Spleen (tissue), 11 donors: ENCODE data around the gene ABHD1. TPM values are rescaled to one million over a fixed set of nuclear protein-coding genes. Genes with fewer than 3 reads are reported as not detected.
"Not testable (repeated sequence)": the region's sequence is repeated elsewhere in the genome, so short reads cannot be mapped to it uniquely, and the experiment has no call there.

Experiments
- DNase-seq: peaks from one replicate; pipeline ENCODE4 v3.0.0-alpha.2; 2020
- H3K27ac ChIP-seq, 8 donors: fragments of 200-600 bp; sonication (generic) in 7 of 8; 1 replicate in 4 of 8; 2 replicates in 4 of 8; pipeline versions ENCODE4 v1.5.0 to v1.8.0; 2016 to 2021; ENCODE audit warnings: inconsistent platforms in 4 of 8, mild to moderate bottlenecking in 4 of 8, moderate library complexity in 1 of 8
- H3K27me3 ChIP-seq, 7 donors: fragments of 200-600 bp; sonication (generic) in 6 of 7; replicated peaks in 1 of 7; 1 replicate in 4 of 7; 2 replicates in 3 of 7; pipeline versions ENCODE4 v1.5.0 to v1.8.0; 2016 to 2021; ENCODE audit warnings: inconsistent platforms in 3 of 7, mild to moderate bottlenecking in 1 of 7
- H3K36me3 ChIP-seq, 6 donors: fragments of 200-600 bp; sonication (generic) in 5 of 6; 1 replicate in 4 of 6; 2 replicates in 2 of 6; pipeline versions ENCODE4 v1.5.0 to v1.8.0; 2016 to 2021; ENCODE audit warnings: inconsistent platforms in 2 of 6
- H3K4me1 ChIP-seq, 6 donors: fragments of 200-600 bp; sonication (generic) in 5 of 6; 1 replicate in 3 of 6; 2 replicates in 3 of 6; pipeline versions ENCODE4 v1.5.0 to v1.8.0; 2016 to 2021; ENCODE audit warnings: inconsistent platforms in 3 of 6
- H3K4me3 ChIP-seq, 8 donors: fragments of 200-600 bp; sonication (generic) in 7 of 8; 1 replicate in 4 of 8; 2 replicates in 4 of 8; pipeline versions ENCODE4 v1.5.0 to v1.8.0; 2016 to 2021; ENCODE audit warnings: inconsistent platforms in 4 of 8, mild to moderate bottlenecking in 4 of 8, moderate library complexity in 2 of 8
- H3K9me3 ChIP-seq, 8 donors: fragments of 200-600 bp; sonication (generic) in 7 of 8; 1 replicate in 4 of 8; 2 replicates in 4 of 8; pipeline versions ENCODE4 v1.5.0 to v1.8.0; 2016 to 2021; ENCODE audit warnings: inconsistent platforms in 4 of 8
- POLR2A ChIP-seq, 3 donors: fragments of 450-650 bp; IDR thresholded peaks; one replicate each; pipeline ENCODE4 v1.5.1; 2017; ENCODE audit warnings: antibody characterized with exemption in 3 of 3, mild to moderate bottlenecking in 1 of 3
- POLR2AphosphoS5 ChIP-seq, 3 donors: sonication (generic); formaldehyde crosslinking; IDR thresholded peaks; one replicate each; pipeline ENCODE4 v1.5.1; 2017; ENCODE audit warnings: antibody characterized with exemption in 3 of 3
- WGBS, 5 donors: extraction: QIAGEN DNeasy Blood & Tissue Kit in 3 of 5; methylation state at CpG; one replicate each; pipeline versions ENCODE4 v1.1.5 to v1.1.7; 2013 to 2018; 5-methylcytosine and 5-hydroxymethylcytosine counted together
- intact Hi-C: fragments of 100-400 bp; cut with DNase I; formaldehyde crosslinking; loops from one replicate; pipeline ENCODE4 v1.15.0; 2023; ENCODE audit warnings: low total_unique reads
- polyA plus RNA-seq, 3 donors: library from polyadenylated mRNA; stranded (reverse); fragments of 200-250 nt; gene quantifications; one replicate each; pipeline ENCODE4 v1.2.1, GENCODE V29; 2013
- total RNA-seq, 7 donors: library from RNA; depleted of rRNA in 3 of 7; stranded (reverse); fragments of >200 nt in 3 of 7; fragmentation: NEBNext Ultra II Directional in 4 of 7; extraction: Animal tissue kit (Norgen Biotek cat#: 25700) in 4 of 7; gene quantifications; one replicate each; pipeline versions ENCODE4 v1.1.0 to v1.2.1, GENCODE V29; 2016 to 2021
- TF ChIP-seq, protein P1 (sequence below), 11 experiments: fragments of 200-600 bp in 7 of 11; fragments of 450-650 bp in 4 of 11; sonication (generic) in 4 of 11; IDR thresholded peaks in 8 of 11; conservative IDR thresholded peaks in 3 of 11; 1 replicate in 7 of 11; 2 replicates in 4 of 11; pipeline versions ENCODE4 v1.4.0 to v1.8.0; 2016 to 2021; ENCODE audit warnings: antibody characterized with exemption in 11 of 11, inconsistent platforms in 4 of 11, mild to moderate bottlenecking in 1 of 11
- donor health status: healthy with polysubstance abuse.
- donor health status: DM: no; HTN: no; CAD: no; lungs with moderate emphysema.
- donor health status: DM: no; HTN: no; CAD: no.
- donor health status: Bipolar disorder and iron deficiency.
- donor health status: healthy.
- donor health status: DM: no; HTN: no; CAD: no.
- donor health status: DM: yes; HTN: yes; CAD: no.

ABHD1 gene
- total and polyA plus RNA-seq, 10 donors = 0.38 to 1.6 (median 0.66) TPM; not detected in 1

DNA sequence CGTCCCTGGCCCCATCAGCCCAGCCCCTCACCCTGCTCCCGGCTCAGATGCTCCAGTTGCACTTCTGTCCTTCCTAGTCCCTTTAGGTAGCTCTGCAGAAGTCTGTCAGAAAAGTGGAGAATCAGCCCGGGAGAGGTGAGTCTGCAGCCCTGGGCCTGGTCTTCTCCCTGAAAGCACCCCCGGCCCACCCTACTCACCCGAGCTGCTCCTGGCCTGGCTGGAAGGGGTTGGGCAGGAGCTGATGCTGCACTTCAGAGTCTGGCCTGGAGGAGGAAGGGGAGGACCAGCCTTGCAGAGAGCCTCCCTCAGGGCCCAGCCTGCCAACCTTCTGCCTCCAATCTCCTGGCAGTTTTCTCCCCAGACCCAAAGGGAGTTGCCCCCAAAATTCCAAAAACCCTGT lies 21.3 kb upstream of the ABHD1 start:
- Histone ChIP-seq H3K36me3 (peaks cover 0 to 3% (median 0%) of the 10 kb centered on the region in 6 donors), H3K27me3 (peaks cover 0 to 26% (median 0%) of the 10 kb centered on the region in 7 donors), H3K4me3 (no peak overlapping the region), H3K9me3 (no peaks in the 10 kb centered on the region), H3K27ac (no peak overlapping the region), H3K4me1 (peaks cover 0 to 6% (median 0%) of the 10 kb centered on the region in 6 donors)
- WGBS, 5 donors = 72 to 100% (median 90%) methylated on average over 5 of the region's 5 CpGs
- TF ChIP-seq POLR2AphosphoS5 (IDR thresholded peaks at IDR 0.05) (no peak), POLR2A (IDR thresholded peaks at IDR 0.05) (no peak)
- TF ChIP-seq, protein P1, sequence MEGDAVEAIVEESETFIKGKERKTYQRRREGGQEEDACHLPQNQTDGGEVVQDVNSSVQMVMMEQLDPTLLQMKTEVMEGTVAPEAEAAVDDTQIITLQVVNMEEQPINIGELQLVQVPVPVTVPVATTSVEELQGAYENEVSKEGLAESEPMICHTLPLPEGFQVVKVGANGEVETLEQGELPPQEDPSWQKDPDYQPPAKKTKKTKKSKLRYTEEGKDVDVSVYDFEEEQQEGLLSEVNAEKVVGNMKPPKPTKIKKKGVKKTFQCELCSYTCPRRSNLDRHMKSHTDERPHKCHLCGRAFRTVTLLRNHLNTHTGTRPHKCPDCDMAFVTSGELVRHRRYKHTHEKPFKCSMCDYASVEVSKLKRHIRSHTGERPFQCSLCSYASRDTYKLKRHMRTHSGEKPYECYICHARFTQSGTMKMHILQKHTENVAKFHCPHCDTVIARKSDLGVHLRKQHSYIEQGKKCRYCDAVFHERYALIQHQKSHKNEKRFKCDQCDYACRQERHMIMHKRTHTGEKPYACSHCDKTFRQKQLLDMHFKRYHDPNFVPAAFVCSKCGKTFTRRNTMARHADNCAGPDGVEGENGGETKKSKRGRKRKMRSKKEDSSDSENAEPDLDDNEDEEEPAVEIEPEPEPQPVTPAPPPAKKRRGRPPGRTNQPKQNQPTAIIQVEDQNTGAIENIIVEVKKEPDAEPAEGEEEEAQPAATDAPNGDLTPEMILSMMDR (IDR thresholded peaks at IDR 0.05 in 8 of 11, conservative IDR thresholded peaks at IDR 0.05 in 3 of 11) = no peak
- DNase-seq = no peak
- intact Hi-C loops = no loop called here

DNA sequence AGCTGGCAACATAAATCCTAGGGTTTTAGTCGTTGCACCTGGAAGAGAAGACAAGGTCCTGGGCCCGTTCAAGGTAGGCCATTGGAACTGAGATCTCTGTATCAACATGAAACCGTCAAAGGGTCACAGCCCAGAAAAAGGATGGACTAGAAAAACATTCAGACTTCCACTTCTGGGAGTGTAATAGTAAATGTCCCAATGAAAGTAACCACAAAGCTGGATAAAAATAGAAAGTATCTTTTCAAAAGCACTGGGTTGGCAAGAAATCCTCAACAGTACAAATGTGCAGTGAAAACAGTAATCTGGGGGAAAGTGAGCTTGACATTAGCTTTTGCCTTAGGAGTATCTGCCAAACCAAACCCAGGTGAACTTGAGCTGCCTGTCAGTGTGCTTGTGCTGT lies 17.6 kb upstream of the ABHD1 start:
- intact Hi-C loops = no loop called here
- no peaks in the 10 kb centered on the region for H3K36me3 ChIP-seq
- no peak for TF ChIP-seq POLR2A (IDR thresholded peaks at IDR 0.05)
- no peak for TF ChIP-seq POLR2AphosphoS5 (IDR thresholded peaks at IDR 0.05)
- TF ChIP-seq, protein P1 (IDR thresholded peaks at IDR 0.05 in 8 of 11, conservative IDR thresholded peaks at IDR 0.05 in 3 of 11) = no peak
- no peak overlapping the region for H3K4me3 ChIP-seq
- WGBS, 5 donors = 69 to 83% (median 77%) methylated on average over 3 of the region's 3 CpGs
- peaks cover 0 to 27% (median 0%) of the 10 kb centered on the region in 7 donors for H3K27me3 ChIP-seq
- no peaks in the 10 kb centered on the region for H3K9me3 ChIP-seq
- no peak overlapping the region for H3K27ac ChIP-seq
- DNase-seq = no peak
- no peaks in the 10 kb centered on the region for H3K4me1 ChIP-seq

DNA sequence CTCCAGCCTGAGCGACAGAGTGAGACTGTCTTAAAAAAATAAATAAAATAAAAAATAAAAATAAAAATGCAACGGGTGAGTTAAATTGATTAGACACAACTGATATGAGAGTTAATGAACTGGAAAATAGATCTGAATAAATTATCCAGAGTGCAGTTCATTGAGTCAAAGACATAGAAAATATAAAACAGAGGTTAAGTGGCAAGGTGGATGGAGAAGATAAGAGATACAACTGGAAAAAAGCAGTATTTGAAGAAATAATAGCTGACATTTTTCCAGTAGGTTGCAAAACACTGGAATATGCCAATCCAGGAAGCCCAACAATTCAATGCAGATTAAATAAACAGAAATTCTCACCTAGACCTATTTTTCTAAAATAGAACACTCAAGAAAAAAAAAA lies 15.4 kb upstream of the ABHD1 start:
- Histone ChIP-seq H3K9me3 (no peaks in the 10 kb centered on the region), H3K36me3 (no peaks in the 10 kb centered on the region), H3K4me1 (no peaks in the 10 kb centered on the region), H3K4me3 (no peak overlapping the region), H3K27ac (no peak overlapping the region), H3K27me3 (peaks cover 0 to 27% (median 0%) of the 10 kb centered on the region in 7 donors)
- intact Hi-C loops = no loop called here
- 77 to 97% (median 95%) methylated on average over 2 of the region's 2 CpGs for WGBS, 5 donors
- DNase-seq = no peak
- TF ChIP-seq, protein P1 (IDR thresholded peaks at IDR 0.05 in 8 of 11, conservative IDR thresholded peaks at IDR 0.05 in 3 of 11) = no peak
- TF ChIP-seq POLR2A (IDR thresholded peaks at IDR 0.05) (no peak), POLR2AphosphoS5 (IDR thresholded peaks at IDR 0.05) (no peak)

DNA sequence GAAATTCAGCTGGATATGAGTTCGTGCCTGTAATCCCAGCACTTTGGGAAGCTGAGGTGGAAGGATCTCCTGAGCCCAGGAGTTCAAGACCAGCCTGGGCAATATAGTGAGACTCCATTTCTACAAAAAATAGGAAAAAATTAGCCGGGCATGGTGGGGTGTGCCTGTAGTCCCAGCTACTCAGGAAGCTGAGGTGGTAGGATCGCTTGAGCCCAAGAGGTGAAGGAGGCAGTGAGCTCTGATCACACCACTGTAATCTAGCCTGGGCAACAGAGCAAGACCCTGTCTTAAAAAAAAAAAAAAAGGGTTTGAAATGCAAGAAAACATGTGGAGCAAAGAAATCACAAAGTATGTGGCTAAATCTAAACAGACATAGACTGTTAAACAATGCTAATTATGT lies 14.5 kb upstream of the ABHD1 start:
- 83 to 95% (median 90%) methylated on average over 3 of the region's 3 CpGs for WGBS, 5 donors
- Histone ChIP-seq H3K4me3 (no peak overlapping the region), H3K27ac (no peak overlapping the region), H3K9me3 (no peaks in the 10 kb centered on the region), H3K27me3 (peaks cover 0 to 21% (median 0%) of the 10 kb centered on the region in 7 donors), H3K36me3 (no peaks in the 10 kb centered on the region), H3K4me1 (no peaks in the 10 kb centered on the region)
- DNase-seq = no peak
- TF ChIP-seq POLR2A (IDR thresholded peaks at IDR 0.05) = no peak
- no peak for TF ChIP-seq POLR2AphosphoS5 (IDR thresholded peaks at IDR 0.05)
- TF ChIP-seq, protein P1 (IDR thresholded peaks at IDR 0.05 in 8 of 11, conservative IDR thresholded peaks at IDR 0.05 in 3 of 11) = no peak
- intact Hi-C loops = no loop called here

DNA sequence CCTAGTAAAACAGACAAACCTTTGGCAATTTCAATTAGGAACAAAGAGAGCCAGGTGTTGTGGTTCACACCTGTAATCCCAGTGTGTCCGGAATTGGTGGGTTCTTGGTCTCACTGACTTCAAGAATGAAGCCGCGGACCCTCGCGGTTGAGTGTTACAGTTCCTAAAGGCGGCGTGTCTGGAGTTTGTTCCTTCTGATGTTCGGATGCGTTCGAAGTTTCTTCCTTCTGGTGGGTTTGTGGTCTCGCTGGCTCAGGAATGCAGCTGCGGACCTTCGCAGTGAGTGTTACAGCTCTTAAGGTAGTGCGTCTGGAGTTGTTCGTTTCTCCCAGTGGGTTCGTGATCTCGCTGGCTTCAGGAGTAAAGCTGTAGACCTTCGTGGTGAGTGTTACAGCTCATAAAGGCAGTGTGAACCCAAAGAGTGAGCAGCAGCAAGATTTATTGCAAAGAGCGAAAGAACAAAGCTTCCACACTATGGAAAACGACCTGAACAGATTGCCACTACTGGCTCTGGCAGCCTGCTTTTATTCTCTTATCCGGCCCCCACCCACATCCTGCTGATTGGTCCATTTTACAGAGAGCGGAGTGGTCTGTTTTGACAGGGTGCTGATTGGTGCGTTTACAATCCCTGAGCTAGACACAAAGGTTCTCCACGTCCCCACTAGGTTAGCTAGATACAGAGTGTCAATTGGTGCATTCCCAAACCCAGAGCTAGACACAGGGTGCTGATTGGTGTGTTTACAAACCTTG lies 12.8 kb upstream of the ABHD1 start:
- H3K9me3 ChIP-seq, H3K4me3 ChIP-seq, H3K36me3 ChIP-seq, intact Hi-C loops, H3K27ac ChIP-seq, H3K4me1 ChIP-seq, DNase-seq: not testable (repeated sequence)
- 79 to 87% (median 84%) methylated on average over 24 of the region's 24 CpGs for WGBS, 5 donors
- peaks cover 0 to 14% (median 0%) of the 10 kb centered on the region in 7 donors for H3K27me3 ChIP-seq

DNA sequence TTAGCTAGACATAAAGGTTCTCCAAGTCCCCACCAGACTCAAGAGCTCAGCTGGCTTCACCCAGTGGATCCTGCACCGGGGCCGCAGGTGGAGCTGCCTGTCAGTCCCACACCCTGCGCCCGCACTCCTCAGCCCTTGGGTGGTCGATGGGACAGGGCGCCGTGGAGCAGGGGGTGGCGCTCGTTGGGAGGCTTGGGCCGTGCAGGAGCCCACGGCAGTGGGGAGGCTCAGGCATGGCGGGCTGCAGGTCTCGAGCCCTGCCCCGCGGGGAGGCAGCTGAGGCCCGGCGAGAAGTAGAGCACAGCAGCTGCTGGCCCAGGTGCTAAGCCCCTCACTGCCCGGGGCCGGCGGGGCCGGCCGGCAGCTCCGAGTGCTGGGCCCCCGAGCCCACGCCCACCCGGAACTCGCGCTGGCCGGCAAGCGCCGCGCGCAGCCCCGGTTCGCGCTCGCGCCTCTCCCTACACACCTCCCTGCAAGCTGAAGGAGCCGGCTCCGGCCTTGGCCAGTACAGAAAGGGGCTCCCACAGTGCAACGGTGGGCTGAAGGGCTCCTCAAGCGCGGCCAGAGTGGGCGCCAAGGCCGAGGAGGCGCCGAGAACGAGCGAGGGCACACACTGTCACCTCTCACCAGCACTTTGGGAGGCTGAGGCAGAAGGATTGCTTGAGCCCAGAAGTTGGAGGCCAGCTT lies 12.1 kb upstream of the ABHD1 start:
- H3K4me3 ChIP-seq, H3K36me3 ChIP-seq, H3K4me1 ChIP-seq, H3K27ac ChIP-seq, H3K9me3 ChIP-seq, DNase-seq, intact Hi-C loops: not testable (repeated sequence)
- 88 to 97% (median 94%) methylated on average over 23 to 49 of the region's 49 CpGs for WGBS, 5 donors
- peaks cover 0 to 11% (median 0%) of the 10 kb centered on the region in 7 donors for H3K27me3 ChIP-seq
